Activated naive CD4-positive, alpha-beta T cell treated with anti-CD3 and anti-CD28 coated beads, Interleukin-2, amount 10 ng/mL, durations not matched to agents 7 days and 5 days (primary cell): ENCODE measurements around the gene TMEM63A.
A peak's percentile ranks its signal among the peaks of the same experiment; 100 is the strongest.

Experiments
- CTCF ChIA-PET: fragments of 350-600 bp; sonication (Branson Sonifier 250); formaldehyde crosslinking; loops from one replicate; lab custom pipeline; 2021; ENCODE audit warnings: antibody characterized with exemption; lab: Charles Lee
- DNase-seq: peaks from one replicate; pipeline ENCODE4 v3.0.0-alpha.2; 2020
- H3K27ac Mint-ChIP-seq: one replicate; pipeline ENCODE4 v1.8.0; 2021; ENCODE audit warnings: mild to moderate bottlenecking, moderate library complexity, mixed read lengths
- H3K27me3 Mint-ChIP-seq: one replicate; pipeline ENCODE4 v1.8.0; 2021; ENCODE audit warnings: mild to moderate bottlenecking, mixed read lengths
- H3K36me3 Mint-ChIP-seq: one replicate; pipeline ENCODE4 v1.8.0; 2021; ENCODE audit warnings: mixed read lengths
- H3K4me1 Mint-ChIP-seq: one replicate; pipeline ENCODE4 v1.8.0; 2021; ENCODE audit warnings: mixed read lengths
- H3K4me3 Mint-ChIP-seq: one replicate; pipeline ENCODE4 v1.8.0; 2021; ENCODE audit warnings: mild to moderate bottlenecking, moderate library complexity, mixed read lengths
- H3K9me3 Mint-ChIP-seq: one replicate; pipeline ENCODE4 v1.8.0; 2021; ENCODE audit warnings: mixed read lengths

Gene TMEM63A

DNA sequence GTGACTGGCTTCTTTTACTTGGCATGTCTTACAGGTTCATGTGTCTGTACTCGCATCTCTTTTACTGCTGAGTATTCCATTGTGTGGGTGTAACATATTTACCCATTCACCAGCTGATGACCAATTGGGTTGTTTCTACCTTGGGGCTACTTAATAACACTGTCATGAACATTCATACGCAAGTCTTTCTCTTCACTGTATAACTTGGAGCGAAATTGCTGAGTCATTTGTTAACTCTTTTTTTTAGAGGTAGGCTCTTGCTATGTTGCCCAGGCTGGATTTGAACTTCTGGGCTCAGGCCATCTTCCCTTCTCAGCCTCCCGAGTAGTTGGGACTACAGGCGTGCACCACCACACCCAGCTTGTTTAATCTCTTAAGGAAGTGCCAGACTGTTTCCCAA, 35.4 kb upstream of the TMEM63A start:
- no peak for DNase-seq
- Mint-ChIP-seq H3K4me3 (no peak overlapping the region), H3K9me3 (no peaks in the 10 kb centered on the region), H3K36me3 (peaks cover 47% of the 10 kb centered on the region), H3K27ac (peak overlapping the region; percentile 15), H3K27me3 (no peaks in the 10 kb centered on the region), H3K4me1 (peaks cover 34% of the 10 kb centered on the region)
- CTCF ChIA-PET = interaction anchor here (1.5 kb wide), 1 partner anchor 39 kb away, joined by 3 read pairs; no protein-coding TSS in a partner anchor

GRCh38 chr1:225917101-225917500, 34.9 kb upstream of the TMEM63A start:
- Mint-ChIP-seq H3K27ac (no peak overlapping the region), H3K27me3 (no peaks in the 10 kb centered on the region), H3K4me3 (no peak overlapping the region), H3K36me3 (peaks cover 44% of the 10 kb centered on the region), H3K4me1 (peaks cover 30% of the 10 kb centered on the region), H3K9me3 (no peaks in the 10 kb centered on the region)
- CTCF ChIA-PET = interaction anchor here (1.5 kb wide), 1 partner anchor 39 kb away, joined by 3 read pairs; no protein-coding TSS in a partner anchor
- no peak for DNase-seq

DNA sequence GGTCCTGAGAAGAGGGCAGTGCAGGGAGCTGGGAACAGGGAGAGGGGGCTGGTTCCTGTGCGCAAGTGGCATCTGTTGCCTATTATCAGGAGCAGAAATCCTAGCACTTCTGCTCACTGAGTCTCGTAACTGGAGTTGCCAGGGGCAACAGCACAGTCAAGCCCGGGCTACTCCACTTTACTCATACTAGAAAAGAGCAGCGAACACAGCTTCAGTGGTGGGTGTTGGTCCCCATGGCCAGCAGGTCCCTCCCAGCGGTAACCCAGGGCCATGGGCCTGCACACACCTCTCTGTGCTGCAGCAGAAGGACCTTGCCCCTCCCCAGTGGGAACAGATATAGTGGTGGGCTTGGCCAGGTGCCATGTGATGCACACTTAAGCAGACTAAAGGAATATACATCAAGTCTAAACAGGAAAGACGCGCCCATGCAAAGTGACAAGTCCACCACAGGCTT, 33.4 kb upstream of the TMEM63A start:
- no peak for DNase-seq
- no peak overlapping the region for H3K27ac Mint-ChIP-seq
- CTCF ChIA-PET = no interaction called here
- H3K4me1 Mint-ChIP-seq = peaks cover 22% of the 10 kb centered on the region
- H3K27me3 Mint-ChIP-seq = no peaks in the 10 kb centered on the region
- no peaks in the 10 kb centered on the region for H3K9me3 Mint-ChIP-seq
- H3K4me3 Mint-ChIP-seq = no peak overlapping the region
- H3K36me3 Mint-ChIP-seq = peaks cover 34% of the 10 kb centered on the region

DNA sequence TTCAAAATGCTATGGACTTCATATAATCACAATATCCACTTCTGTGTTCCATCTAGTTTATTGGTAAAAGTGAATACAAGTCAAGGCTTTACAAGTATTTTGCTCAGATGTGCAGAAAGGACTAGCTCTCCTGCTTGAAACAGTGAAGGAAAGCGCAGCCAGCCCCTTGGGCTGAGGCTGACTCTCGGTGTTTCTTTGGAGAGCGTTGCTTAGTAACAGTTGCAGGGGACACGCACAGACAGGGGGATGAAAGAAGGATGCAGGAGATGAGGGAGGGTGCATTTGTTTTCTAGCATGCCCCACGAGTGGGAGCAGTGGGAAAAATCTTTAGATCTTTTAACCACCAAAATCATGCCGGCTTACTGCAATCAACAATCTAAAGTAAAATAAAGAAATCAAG, 32.8 kb upstream of the TMEM63A start:
- Mint-ChIP-seq H3K27me3 (no peaks in the 10 kb centered on the region), H3K27ac (no peak overlapping the region), H3K4me1 (peaks cover 22% of the 10 kb centered on the region), H3K9me3 (no peaks in the 10 kb centered on the region), H3K4me3 (no peak overlapping the region), H3K36me3 (peaks cover 29% of the 10 kb centered on the region)
- CTCF ChIA-PET = no interaction called here
- DNase-seq = no peak

DNA sequence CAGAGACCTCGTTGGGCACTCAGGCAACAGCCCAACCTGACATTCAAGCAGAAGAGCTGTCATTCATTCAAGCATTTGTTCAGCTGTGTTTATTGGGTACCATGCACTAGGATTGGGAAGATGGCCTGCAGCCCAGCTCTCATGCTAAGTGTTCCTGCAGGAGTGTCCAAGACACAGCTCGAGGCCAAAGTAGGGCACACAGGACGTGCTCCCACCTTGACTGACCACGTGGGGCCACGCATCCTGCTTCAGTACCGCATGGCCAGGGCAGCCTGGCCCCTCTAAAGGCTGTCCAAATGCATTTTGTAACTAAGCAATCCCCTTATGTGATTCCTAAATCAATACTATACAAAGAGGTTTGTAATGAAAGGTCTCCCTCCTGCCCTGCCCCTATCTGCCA, 32.2 kb upstream of the TMEM63A start:
- H3K4me3 Mint-ChIP-seq = no peak overlapping the region
- no peak overlapping the region for H3K27ac Mint-ChIP-seq
- H3K9me3 Mint-ChIP-seq = no peaks in the 10 kb centered on the region
- peaks cover 24% of the 10 kb centered on the region for H3K36me3 Mint-ChIP-seq
- peaks cover 22% of the 10 kb centered on the region for H3K4me1 Mint-ChIP-seq
- DNase-seq = no peak
- CTCF ChIA-PET = interaction anchor here (1.1 kb wide), 1 partner anchor 440 kb away, joined by 3 read pairs; no protein-coding TSS in a partner anchor
- H3K27me3 Mint-ChIP-seq = no peaks in the 10 kb centered on the region

GRCh38 chr1:225911191-225912130, 29.3 kb upstream of the TMEM63A start:
- no peaks in the 10 kb centered on the region for H3K27me3 Mint-ChIP-seq
- H3K4me3 Mint-ChIP-seq = no peak overlapping the region
- H3K36me3 Mint-ChIP-seq = peaks cover 2% of the 10 kb centered on the region
- DNase-seq = peak; percentile 78
- H3K9me3 Mint-ChIP-seq = no peaks in the 10 kb centered on the region
- peaks cover 21% of the 10 kb centered on the region for H3K4me1 Mint-ChIP-seq
- no peak overlapping the region for H3K27ac Mint-ChIP-seq
- CTCF ChIA-PET = interaction anchor here (0.7 to 2.8 kb wide), 22 partner anchors 10 to 443 kb away, joined by 3 to 12 read pairs (median 4); partner anchors contain the start of genes PYCR2 and SRP9

DNA sequence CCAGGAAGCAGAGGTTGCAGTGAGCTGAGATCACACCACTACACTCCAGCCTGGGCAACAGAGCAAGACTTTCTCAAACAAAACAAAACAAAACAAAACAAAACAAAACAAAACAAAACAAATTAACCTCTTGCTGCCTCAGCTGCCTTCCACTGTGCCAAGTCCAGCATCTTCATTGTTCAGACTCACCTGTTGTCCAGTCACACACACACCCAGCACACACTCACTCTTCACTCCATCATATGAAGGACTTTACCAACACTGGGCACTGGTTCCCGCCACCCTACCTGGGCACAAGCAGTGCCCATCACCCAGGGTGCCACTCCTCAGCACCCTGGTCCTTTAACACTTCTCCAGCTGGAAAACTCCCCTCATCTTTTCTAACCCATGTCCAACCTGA, 27.3 kb upstream of the TMEM63A start:
- Mint-ChIP-seq H3K27ac (no peak overlapping the region), H3K36me3 (no peaks in the 10 kb centered on the region), H3K4me3 (no peak overlapping the region), H3K27me3 (peaks cover 8% of the 10 kb centered on the region), H3K9me3 (no peaks in the 10 kb centered on the region), H3K4me1 (peaks cover 30% of the 10 kb centered on the region)
- CTCF ChIA-PET = interaction anchor here (0.9 to 2.5 kb wide), 5 partner anchors 17 to 434 kb away, joined by 3 to 10 read pairs (median 4); no protein-coding TSS in a partner anchor
- no peak for DNase-seq

GRCh38 chr1:225908773-225909172, 26.6 kb upstream of the TMEM63A start:
- CTCF ChIA-PET = interaction anchor here (1.1 to 1.8 kb wide), 3 partner anchors 28 to 434 kb away, joined by 3 to 7 read pairs (median 4); no protein-coding TSS in a partner anchor
- Mint-ChIP-seq H3K27me3 (peaks cover 8% of the 10 kb centered on the region), H3K9me3 (no peaks in the 10 kb centered on the region), H3K36me3 (no peaks in the 10 kb centered on the region), H3K27ac (no peak overlapping the region), H3K4me1 (peaks cover 30% of the 10 kb centered on the region), H3K4me3 (no peak overlapping the region)
- DNase-seq = no peak

- H3K27ac Mint-ChIP-seq = no peak overlapping the region
- peaks cover 8% of the 10 kb centered on the region for H3K27me3 Mint-ChIP-seq
- H3K4me3 Mint-ChIP-seq = no peak overlapping the region
- CTCF ChIA-PET = interaction anchor here (1.1 to 1.6 kb wide), 2 partner anchors 28 to 428 kb away, joined by 3 to 4 read pairs; no protein-coding TSS in a partner anchor
- DNase-seq = no peak
- no peaks in the 10 kb centered on the region for H3K9me3 Mint-ChIP-seq
- no peaks in the 10 kb centered on the region for H3K36me3 Mint-ChIP-seq
- peaks cover 30% of the 10 kb centered on the region for H3K4me1 Mint-ChIP-seq
These were observed 25.9 kb upstream of the TMEM63A start for GRCh38 chr1:225908013-225908640.

GRCh38 chr1:225907341-225907740, 25.2 kb upstream of the TMEM63A start:
- CTCF ChIA-PET = no interaction called here
- DNase-seq = no peak
- no peak overlapping the region for H3K4me3 Mint-ChIP-seq
- no peak overlapping the region for H3K27ac Mint-ChIP-seq
- no peaks in the 10 kb centered on the region for H3K36me3 Mint-ChIP-seq
- peaks cover 32% of the 10 kb centered on the region for H3K4me1 Mint-ChIP-seq
- no peaks in the 10 kb centered on the region for H3K9me3 Mint-ChIP-seq
- peaks cover 8% of the 10 kb centered on the region for H3K27me3 Mint-ChIP-seq

- Mint-ChIP-seq H3K36me3 (no peaks in the 10 kb centered on the region), H3K27me3 (peaks cover 8% of the 10 kb centered on the region), H3K4me3 (no peak overlapping the region), H3K9me3 (no peaks in the 10 kb centered on the region), H3K27ac (no peak overlapping the region), H3K4me1 (peaks cover 29% of the 10 kb centered on the region)
- CTCF ChIA-PET = interaction anchor here (0.6 to 1.3 kb wide), 2 partner anchors 353 to 420 kb away, joined by 3 to 4 read pairs; no protein-coding TSS in a partner anchor
- DNase-seq = no peak
These were observed 24.3 kb upstream of the TMEM63A start for GRCh38 chr1:225906467-225906866.

- Mint-ChIP-seq H3K9me3 (no peaks in the 10 kb centered on the region), H3K4me3 (no peak overlapping the region), H3K27me3 (peaks cover 17% of the 10 kb centered on the region), H3K36me3 (peaks cover 5% of the 10 kb centered on the region), H3K4me1 (peaks cover 32% of the 10 kb centered on the region), H3K27ac (no peak overlapping the region)
- CTCF ChIA-PET = interaction anchor here (1.2 to 1.9 kb wide), 2 partner anchors 27 to 429 kb away, joined by 3 to 4 read pairs; no protein-coding TSS in a partner anchor
- DNase-seq = no peak
These were observed 21.4 kb upstream of the TMEM63A start for GRCh38 chr1:225903623-225904022.

GRCh38 chr1:225899044-225899925, 17.1 kb upstream of the TMEM63A start:
- Mint-ChIP-seq H3K9me3 (no peaks in the 10 kb centered on the region), H3K36me3 (peaks cover 7% of the 10 kb centered on the region), H3K27me3 (peaks cover 9% of the 10 kb centered on the region), H3K4me3 (no peak overlapping the region), H3K4me1 (peaks cover 57% of the 10 kb centered on the region), H3K27ac (peak overlapping the region; percentile 75)
- DNase-seq = no peak
- CTCF ChIA-PET = interaction anchor here (1.3 to 1.5 kb wide), 2 partner anchors 21 to 33 kb away, joined by 3 read pairs; no protein-coding TSS in a partner anchor
